Astrocyte of the cerebellum (primary cell): Measurements from ENCODE around the gene NKX2-3.

ENCODE experiments used
- DNase-seq: peaks from one replicate; pipeline ENCODE4 v3.0.0-alpha.2; 2011; ENCODE audit warnings: low read depth
- H3K4me3 ChIP-seq: 2 replicates; pipeline ENCODE4 v1.5.1; 2011; ENCODE audit warnings: mild to moderate bottlenecking, low read depth, low read length, moderate library complexity
- in situ Hi-C: cut with HindIII; loops from 2 replicates; pipeline ENCODE4 v1.10.0; 2017; ENCODE audit warnings: low sequenced_read_pairs
- TF ChIP-seq, protein P1 (sequence below): IDR thresholded peaks from 2 replicates; pipeline ENCODE4 v1.5.1; 2012; ENCODE audit warnings: low read length, low read depth, moderate library complexity, mild to moderate bottlenecking; ENCODE audit errors: missing control alignments

The NKX2-3 gene

DNA sequence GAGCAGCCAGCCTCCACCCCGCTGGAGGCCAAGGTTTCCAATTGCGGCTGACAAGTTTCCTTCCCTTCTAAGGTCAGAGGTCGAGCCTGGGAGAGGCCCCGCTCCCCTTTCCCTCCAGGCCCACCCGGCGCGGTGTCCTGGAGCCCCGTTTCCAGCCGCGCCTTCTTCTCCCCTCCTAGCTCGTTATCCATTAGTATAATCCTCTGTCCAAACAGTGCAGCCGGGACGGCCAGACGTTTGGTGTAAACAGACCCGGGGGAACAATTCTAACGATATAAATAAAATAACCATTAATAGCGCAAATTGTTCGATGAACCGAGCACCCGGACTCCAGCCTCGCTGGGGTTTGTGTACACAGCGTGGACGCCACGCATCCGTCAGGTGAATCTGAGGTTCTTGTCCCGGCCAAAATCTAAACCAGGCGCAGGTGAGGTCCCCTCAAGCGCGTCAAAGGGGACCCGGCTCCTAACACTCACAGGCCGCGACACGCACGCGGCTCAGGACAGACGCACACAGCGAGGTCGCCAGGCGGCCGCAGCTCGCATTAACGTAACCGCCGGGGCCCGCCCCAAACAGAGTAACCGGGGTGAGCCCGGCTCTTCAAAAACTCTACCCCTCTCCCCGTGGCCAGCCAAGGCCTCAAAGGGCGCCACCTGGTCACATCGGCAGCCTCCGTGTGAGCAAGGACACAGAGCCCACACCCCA, 10.8 kb upstream of the NKX2-3 start:
- no peak for DNase-seq
- in situ Hi-C loops, result no loop called here
- TF ChIP-seq, protein P1, sequence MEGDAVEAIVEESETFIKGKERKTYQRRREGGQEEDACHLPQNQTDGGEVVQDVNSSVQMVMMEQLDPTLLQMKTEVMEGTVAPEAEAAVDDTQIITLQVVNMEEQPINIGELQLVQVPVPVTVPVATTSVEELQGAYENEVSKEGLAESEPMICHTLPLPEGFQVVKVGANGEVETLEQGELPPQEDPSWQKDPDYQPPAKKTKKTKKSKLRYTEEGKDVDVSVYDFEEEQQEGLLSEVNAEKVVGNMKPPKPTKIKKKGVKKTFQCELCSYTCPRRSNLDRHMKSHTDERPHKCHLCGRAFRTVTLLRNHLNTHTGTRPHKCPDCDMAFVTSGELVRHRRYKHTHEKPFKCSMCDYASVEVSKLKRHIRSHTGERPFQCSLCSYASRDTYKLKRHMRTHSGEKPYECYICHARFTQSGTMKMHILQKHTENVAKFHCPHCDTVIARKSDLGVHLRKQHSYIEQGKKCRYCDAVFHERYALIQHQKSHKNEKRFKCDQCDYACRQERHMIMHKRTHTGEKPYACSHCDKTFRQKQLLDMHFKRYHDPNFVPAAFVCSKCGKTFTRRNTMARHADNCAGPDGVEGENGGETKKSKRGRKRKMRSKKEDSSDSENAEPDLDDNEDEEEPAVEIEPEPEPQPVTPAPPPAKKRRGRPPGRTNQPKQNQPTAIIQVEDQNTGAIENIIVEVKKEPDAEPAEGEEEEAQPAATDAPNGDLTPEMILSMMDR, result no peak
- no peak overlapping the region for H3K4me3 ChIP-seq

GRCh38 chr10:99522470-99523250, 10.1 kb upstream of the NKX2-3 start:
- TF ChIP-seq, protein P1, result no peak
- DNase-seq, result no peak
- no peak overlapping the region for H3K4me3 ChIP-seq
- in situ Hi-C loops, result no loop called here

DNA sequence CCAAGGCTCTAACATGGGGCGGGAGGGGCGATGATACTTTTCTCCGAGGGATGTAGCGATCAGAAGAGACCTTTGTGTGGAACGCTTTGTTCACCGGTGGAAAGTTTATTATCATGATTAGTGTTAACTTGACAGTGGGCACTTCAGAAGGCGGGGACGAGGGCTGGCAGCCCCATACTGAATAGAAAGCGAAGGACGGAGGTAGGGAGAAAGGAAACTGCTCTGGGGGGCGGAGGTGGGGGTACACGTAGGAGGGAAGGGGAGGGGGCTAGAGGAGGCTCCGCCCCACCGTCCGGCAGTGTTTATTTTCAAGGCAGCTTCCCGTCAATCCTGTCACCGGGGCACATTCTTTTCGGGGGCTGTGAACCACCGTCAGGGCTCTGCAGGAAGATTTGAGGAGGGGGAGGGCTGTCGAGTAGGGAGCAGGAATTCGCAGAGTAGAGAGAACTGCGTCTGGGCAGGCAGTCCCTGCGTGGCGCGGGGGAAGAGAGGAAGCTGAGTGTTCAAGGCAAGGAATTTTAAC, 9.4 kb upstream of the NKX2-3 start:
- H3K4me3 ChIP-seq, result no peak overlapping the region
- TF ChIP-seq, protein P1, result no peak

DNA sequence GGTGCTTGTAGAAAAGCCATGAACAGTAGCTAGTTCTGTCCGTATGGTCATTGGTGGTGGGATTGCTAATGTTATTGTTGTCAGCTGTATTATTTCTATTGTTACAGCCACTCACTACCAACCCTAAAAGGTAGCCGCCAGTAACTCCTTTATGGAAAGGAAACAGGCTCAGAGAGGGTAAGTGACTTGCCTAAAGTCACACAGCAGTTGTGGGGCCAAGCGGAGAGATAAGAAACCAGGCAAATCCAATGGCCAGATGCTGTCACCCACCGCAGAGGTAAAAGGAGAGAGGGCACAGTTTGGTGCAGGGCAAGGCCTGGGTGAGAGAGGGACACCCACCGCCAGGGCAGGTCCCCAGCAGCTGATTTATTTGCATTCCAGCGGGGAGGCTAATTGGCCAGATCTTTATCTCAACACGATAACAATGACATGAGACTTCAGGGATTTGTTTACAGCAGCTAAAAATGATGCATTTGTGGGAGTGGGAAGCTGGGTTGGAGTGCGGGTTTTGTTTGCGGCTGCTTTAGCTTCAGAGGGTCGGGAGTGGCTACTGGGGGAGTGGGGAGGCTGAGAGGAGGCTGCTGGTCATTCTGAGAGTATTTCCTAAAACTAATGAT, 8.6 kb upstream of the NKX2-3 start:
- DNase-seq, result no peak
- H3K4me3 ChIP-seq, result no peak overlapping the region
- in situ Hi-C loops, result no loop called here
- TF ChIP-seq, protein P1, result no peak

More for the DNA sequence above, 9.4 kb upstream of the NKX2-3 start:
- DNase-seq, result no peak
- in situ Hi-C loops, result no loop called here

- in situ Hi-C loops, result no loop called here
- TF ChIP-seq, protein P1, result no peak
- H3K4me3 ChIP-seq, result no peak overlapping the region
- DNase-seq, result no peak
Measured at GRCh38 chr10:99524736-99525380, 7.9 kb upstream of the NKX2-3 start.

- in situ Hi-C loops, result no loop called here
- TF ChIP-seq, protein P1, result no peak
- no peak overlapping the region for H3K4me3 ChIP-seq
- no peak for DNase-seq
Measured at GRCh38 chr10:99525897-99526296, 6.8 kb upstream of the NKX2-3 start.
